Calu3 (cell line): Measurements from ENCODE around the gene GMDS. TPM values are rescaled to one million over a fixed set of nuclear protein-coding genes. Genes with fewer than 3 reads are reported as not detected.

ENCODE experiments used
- BruUV-seq: library from RNA; stranded (reverse); fragments of 400-500 nt; replicated peaks from 2 replicates; lab custom pipeline; 2021; lab: Mats Ljungman, UMichigan
- CTCF ChIA-PET: fragments of 300-600 bp; sonication (Branson Sonifier 250); formaldehyde crosslinking; loops from one replicate; lab custom pipeline; 2022; ENCODE audit warnings: antibody characterized with exemption; lab: Charles Lee
- DNase-seq: peaks from one replicate; pipeline ENCODE4 v3.0.0; 2022
- H3K27ac Mint-ChIP-seq: one replicate; pipeline ENCODE4 v1.8.0; 2022; ENCODE audit warnings: mixed read lengths; ENCODE audit not compliant: unreplicated experiment
- H3K27me3 Mint-ChIP-seq: one replicate; pipeline ENCODE4 v1.8.0; 2022; ENCODE audit warnings: mixed read lengths; ENCODE audit not compliant: unreplicated experiment
- H3K36me3 Mint-ChIP-seq: one replicate; pipeline ENCODE4 v1.8.0; 2022; ENCODE audit warnings: mild to moderate bottlenecking, moderate library complexity, mixed read lengths; ENCODE audit not compliant: insufficient read depth, unreplicated experiment
- H3K4me1 Mint-ChIP-seq: one replicate; pipeline ENCODE4 v1.8.0; 2022; ENCODE audit warnings: mild to moderate bottlenecking, low read depth, mixed read lengths; ENCODE audit not compliant: unreplicated experiment
- H3K4me3 Mint-ChIP-seq: one replicate; pipeline ENCODE4 v1.8.0; 2022; ENCODE audit warnings: mild to moderate bottlenecking, low read depth, moderate library complexity, mixed read lengths; ENCODE audit not compliant: unreplicated experiment
- H3K9me3 Mint-ChIP-seq: one replicate; pipeline ENCODE4 v1.8.0; 2022; ENCODE audit warnings: low read depth, mixed read lengths; ENCODE audit not compliant: unreplicated experiment
- intact Hi-C: fragments of 100-400 bp; cut with micrococcal nuclease; formaldehyde crosslinking; loops from one replicate; pipeline ENCODE4 v1.10.0; 2022; ENCODE audit not compliant: unreplicated experiment
- total RNA-seq: library from RNA; stranded (reverse); gene quantifications from 2 replicates; pipeline ENCODE4 v1.2.3, GENCODE V29; 2022
- TF ChIP-seq, protein P1 (sequence below): fragments of 200-600 bp; IDR thresholded peaks from one replicate; pipeline ENCODE4 v1.8.0; 2022; ENCODE audit warnings: antibody characterized with exemption; ENCODE audit not compliant: unreplicated experiment

Gene GMDS
- total RNA-seq, 1 experiment from 2014 or later = 58.2 TPM

DNA sequence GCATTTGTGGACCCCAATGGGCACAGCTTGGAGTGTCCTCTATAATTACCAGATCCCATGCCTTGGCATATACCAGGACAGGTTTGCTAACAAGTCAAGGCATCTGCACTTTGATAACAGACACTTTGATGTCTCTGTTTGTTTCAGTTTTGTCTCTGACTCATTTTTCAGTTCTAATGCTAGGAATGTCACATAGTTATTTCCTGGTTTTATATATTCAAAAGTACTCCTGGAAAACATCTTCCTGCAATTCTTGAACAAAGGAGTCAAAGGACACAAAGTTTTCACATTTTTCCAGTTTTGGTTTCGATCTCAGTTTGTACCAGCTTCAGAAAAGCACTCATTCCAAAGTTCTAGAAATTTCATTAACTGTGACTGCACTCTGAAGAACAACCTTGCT lies 447.6 kb downstream of the GMDS start:
- no TSS peak for BruUV-seq
- TF ChIP-seq, protein P1, sequence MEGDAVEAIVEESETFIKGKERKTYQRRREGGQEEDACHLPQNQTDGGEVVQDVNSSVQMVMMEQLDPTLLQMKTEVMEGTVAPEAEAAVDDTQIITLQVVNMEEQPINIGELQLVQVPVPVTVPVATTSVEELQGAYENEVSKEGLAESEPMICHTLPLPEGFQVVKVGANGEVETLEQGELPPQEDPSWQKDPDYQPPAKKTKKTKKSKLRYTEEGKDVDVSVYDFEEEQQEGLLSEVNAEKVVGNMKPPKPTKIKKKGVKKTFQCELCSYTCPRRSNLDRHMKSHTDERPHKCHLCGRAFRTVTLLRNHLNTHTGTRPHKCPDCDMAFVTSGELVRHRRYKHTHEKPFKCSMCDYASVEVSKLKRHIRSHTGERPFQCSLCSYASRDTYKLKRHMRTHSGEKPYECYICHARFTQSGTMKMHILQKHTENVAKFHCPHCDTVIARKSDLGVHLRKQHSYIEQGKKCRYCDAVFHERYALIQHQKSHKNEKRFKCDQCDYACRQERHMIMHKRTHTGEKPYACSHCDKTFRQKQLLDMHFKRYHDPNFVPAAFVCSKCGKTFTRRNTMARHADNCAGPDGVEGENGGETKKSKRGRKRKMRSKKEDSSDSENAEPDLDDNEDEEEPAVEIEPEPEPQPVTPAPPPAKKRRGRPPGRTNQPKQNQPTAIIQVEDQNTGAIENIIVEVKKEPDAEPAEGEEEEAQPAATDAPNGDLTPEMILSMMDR = no peak
- Mint-ChIP-seq H3K27me3 (no peaks in the 10 kb centered on the region), H3K4me3 (no peak overlapping the region), H3K36me3 (peaks cover 5% of the 10 kb centered on the region), H3K27ac (peak overlapping the region; percentile 23), H3K4me1 (peaks cover 12% of the 10 kb centered on the region), H3K9me3 (no peaks in the 10 kb centered on the region)
- CTCF ChIA-PET = no interaction called here
- intact Hi-C loops = no loop called here
- no peak for DNase-seq

DNA sequence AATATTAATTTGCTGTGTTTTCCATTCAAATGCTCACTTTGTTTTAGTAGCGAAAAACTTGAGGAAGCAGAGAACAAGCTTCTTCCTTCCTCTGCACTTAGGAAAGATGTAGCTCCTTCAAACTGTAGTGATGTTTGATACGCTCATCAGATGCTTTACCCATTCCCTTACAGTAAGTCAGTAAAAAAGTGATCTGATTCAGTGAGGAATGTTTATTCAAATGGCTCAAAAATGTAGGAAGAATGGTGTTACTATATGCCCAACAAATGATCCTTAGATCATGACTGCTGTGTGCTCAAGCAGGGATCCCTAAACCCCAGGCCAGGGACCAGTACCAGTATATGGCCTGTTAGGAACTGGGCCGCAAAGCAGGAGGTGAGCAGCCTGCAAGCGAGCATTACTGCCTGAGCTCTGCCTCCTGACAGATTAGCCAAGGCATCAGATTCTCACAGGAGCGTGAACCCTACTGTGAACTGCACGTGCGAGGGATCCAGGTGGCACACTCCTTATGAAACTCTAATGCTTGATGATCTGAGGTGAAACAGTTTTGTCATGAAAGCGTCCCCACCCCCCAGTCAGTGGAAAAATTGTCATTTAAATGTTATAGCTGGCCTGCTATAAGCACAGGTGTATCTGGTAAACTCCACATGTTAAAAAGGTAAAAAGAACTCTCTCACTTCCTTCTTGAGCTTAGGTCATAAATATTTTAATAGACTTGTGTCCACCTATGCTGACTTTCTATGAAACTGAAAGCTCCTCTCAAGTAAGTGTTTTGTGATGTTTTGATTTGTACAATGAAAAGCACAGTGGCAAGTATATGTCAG lies 448.5 kb downstream of the GMDS start:
- intact Hi-C loops = no loop called here
- peak overlapping the region; percentile 23 for H3K27ac Mint-ChIP-seq

DNA sequence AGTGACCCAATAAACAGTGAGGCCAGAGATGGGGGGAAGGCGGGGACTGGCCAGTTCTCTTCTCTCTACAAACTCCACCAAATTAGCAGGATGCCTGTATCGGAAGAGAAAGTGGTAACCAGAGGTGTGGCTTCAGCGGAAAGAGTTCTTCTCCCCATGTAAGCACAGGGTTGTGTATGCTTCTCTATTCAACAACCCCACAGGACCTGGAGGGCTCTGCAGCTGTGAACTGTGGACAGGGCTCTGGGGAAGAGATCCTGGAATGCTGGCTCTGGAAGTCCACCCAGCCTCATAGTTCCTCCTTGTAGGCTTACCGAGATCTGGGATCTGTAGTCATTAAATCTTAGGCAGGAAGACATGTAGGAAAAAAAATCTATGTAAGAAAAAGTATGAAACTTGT lies 449.5 kb downstream of the GMDS start:
- no peak overlapping the region for H3K4me3 Mint-ChIP-seq
- intact Hi-C loops = no loop called here
- no peak overlapping the region for H3K27ac Mint-ChIP-seq
- DNase-seq = no peak
- H3K9me3 Mint-ChIP-seq = no peaks in the 10 kb centered on the region
- H3K27me3 Mint-ChIP-seq = no peaks in the 10 kb centered on the region
- H3K36me3 Mint-ChIP-seq = peaks cover 5% of the 10 kb centered on the region
- TF ChIP-seq, protein P1 = no peak
- CTCF ChIA-PET = no interaction called here
- H3K4me1 Mint-ChIP-seq = peaks cover 10% of the 10 kb centered on the region
- no TSS peak for BruUV-seq

More for the DNA sequence above, 448.5 kb downstream of the GMDS start:
- peaks cover 10% of the 10 kb centered on the region for H3K4me1 Mint-ChIP-seq
- no TSS peak for BruUV-seq
- H3K27me3 Mint-ChIP-seq = no peaks in the 10 kb centered on the region
- CTCF ChIA-PET = no interaction called here
- H3K9me3 Mint-ChIP-seq = no peaks in the 10 kb centered on the region
- DNase-seq = no peak
- H3K4me3 Mint-ChIP-seq = no peak overlapping the region
- TF ChIP-seq, protein P1 = no peak
- H3K36me3 Mint-ChIP-seq = peaks cover 5% of the 10 kb centered on the region

GRCh38 chr6:1792989-1793388 lies 452.4 kb downstream of the GMDS start:
- Mint-ChIP-seq H3K9me3 (no peaks in the 10 kb centered on the region), H3K27ac (no peak overlapping the region), H3K27me3 (no peaks in the 10 kb centered on the region), H3K36me3 (no peaks in the 10 kb centered on the region), H3K4me1 (peaks cover 21% of the 10 kb centered on the region), H3K4me3 (no peak overlapping the region)
- TF ChIP-seq, protein P1 = no peak
- no TSS peak for BruUV-seq
- CTCF ChIA-PET = no interaction called here
- peak; percentile 50 for DNase-seq
- intact Hi-C loops = no loop called here
